Measurements from ENCODE around the gene LFNG. TPM values are rescaled to one million over a fixed set of nuclear protein-coding genes. Genes with fewer than 3 reads are reported as not detected.

The LFNG gene
- total RNA-seq, 1 donor from 2014 or later = 8.7 TPM

DNA sequence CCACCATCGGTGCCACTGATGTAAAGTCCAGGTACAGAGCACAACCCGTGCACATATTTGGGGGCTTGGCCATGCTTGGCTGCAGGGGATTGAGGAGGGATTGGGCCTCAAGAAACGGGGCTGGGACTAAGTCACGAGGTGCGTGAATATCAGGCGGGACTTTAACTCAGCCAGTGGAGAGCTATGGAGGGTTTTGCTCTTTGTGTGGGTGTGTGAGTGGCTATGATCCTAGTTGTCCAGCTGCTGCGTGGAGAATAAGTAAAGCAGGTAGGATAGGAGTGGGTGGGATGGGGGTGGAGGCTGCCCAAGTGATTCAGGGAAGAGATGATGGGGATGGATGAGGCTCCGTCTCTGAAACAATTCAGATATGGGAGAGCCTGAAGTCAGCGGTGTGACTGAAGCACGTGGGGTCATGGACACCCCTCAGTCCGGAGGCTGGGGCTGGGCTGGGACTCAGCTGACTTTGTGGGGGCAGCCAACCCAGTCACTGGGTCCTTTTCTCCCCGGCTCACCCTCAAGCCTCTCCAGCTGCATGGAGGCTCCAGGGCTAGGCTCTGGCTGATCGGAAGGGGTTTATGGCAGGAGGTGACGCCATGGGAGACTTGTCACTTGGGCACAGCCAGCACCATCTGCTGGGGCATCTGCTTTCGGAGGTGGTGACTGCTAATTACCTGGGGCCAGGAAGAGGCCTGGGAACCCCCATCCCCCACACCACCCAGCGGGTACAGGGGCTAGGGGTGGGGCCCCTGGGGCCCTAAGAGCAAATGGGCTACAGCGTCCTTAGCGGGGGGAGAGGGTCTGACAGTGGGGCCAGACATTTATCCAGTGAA lies 1.7 kb upstream of the LFNG start:
- DNase-seq = no peak

DNA sequence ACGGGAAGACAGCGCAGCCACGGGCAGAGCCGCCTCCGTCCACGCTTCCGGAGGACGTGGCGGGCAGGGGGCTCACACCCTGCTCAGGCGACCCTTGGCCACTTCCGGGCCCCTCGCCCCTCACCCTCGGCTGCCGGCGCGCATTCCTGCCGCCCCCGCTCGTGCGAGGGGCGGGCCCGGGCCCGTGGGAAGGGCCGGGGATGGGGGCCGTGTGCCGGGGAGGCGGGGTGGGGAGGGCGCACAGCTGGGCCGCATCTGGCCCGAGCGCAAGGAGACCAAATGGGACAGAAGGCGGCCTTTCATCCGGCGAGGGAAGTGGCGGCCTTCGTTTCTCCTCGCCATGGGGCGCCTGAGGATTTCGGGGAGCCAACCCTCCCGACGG lies 846 bp upstream of the LFNG start:
- DNase-seq = no peak

DNA sequence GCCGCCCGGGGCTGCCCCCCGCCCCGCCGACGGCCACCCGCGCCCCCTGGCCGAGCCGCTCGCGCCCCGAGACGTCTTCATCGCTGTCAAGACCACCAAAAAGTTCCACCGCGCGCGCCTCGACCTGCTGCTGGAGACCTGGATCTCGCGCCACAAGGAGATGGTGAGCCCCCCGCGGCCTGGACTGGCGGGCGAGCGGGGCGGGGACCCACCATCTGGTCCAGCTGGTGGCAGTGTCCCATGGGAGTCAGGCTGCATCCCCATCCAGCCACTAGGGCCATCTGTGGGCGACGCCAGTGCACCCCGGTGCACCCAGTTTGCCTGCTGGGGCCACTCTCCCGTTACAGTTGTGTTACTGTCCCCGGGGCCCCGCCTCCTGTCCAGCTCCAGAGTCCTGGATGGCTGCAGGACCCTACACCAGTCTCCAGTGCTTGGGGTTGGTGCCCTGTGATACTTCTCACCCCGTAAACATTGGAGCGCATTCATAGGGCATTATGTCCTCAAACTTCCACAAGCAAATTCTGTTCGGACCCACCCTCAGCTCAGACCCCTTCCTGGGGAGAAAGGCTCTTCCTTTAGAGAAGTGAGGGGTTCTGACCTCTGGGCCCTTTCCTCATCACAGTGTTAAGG lies 672 bp downstream of the LFNG start:
- no peak for DNase-seq

DNA sequence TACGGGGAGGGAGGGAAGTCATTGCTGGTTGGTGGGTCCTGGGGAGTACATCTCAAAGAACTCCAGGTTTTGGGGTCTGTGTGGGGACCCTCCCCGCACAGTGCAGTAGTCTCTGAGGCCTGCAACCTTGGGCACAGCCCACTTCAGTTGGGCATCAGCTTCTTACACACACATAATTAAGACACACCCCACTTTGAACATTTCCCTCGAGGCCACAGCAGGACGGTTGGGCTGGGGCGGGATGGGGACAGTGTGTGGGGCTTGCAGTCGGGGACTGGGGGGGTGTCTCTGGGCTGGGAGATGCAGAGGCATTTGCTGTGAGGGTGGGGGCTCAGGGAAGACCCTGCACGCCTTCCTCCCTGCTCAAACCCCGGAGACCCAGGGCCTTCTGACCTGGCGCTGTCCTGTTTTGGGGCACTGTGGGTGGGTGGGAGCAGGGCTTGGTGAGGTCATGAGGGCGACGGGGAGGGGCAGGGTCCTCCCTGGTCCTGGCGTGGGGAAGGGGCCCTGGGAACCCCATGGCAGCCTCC lies 1.3 kb downstream of the LFNG start:
- no peak for DNase-seq

DNA sequence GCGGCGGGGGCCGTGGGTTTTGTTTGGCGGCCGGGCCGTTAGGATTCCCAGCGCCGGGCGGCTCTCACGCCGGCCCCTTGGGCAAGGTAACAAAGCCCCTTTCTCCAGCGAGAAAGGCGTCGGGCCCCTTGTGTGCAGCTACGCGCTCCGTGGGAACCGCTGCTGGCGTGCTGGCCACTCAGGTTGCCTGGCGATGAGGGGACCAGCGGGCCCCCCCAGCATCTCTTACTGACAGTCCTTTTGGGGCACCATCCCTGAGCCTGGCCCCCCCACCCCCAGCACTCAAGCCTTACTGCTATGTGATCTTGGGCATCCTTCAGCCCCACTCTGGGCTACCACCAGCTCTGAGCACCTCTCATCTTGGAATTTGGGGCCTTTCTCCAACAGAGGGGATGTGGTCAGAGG lies 1.8 kb downstream of the LFNG start:
- DNase-seq = no peak

DNA sequence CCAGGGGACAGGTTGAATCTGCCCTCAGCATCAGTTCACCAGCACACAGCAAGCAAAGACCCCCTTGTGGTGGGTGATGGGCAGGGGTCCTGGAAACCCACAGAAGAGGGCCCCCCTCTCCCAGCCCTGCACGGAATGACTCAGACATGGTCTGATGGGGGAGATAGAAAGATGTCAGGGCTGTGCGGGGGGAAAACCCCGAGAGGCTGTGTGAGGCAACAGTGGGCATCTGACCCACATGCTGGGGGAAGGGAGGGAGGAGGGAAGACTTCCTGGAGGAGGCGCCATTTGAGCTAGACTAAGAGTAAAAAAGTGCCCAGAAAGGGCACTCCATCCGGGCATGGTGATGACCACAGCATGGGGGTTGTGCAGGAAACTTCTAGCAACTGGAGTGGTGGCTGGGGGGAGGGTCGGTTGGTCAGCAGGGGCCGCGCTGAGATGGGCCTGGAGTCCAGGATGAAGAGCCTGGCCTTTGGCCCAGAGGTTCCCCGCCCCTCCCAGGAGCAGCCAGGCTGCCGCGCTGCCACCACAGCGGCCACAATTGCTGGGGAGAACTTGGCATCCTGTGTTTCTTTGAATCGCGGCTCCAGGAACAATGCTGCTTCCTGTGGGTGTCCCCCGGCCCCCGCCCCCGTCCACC lies 2.5 kb downstream of the LFNG start:
- DNase-seq = no peak

DNA sequence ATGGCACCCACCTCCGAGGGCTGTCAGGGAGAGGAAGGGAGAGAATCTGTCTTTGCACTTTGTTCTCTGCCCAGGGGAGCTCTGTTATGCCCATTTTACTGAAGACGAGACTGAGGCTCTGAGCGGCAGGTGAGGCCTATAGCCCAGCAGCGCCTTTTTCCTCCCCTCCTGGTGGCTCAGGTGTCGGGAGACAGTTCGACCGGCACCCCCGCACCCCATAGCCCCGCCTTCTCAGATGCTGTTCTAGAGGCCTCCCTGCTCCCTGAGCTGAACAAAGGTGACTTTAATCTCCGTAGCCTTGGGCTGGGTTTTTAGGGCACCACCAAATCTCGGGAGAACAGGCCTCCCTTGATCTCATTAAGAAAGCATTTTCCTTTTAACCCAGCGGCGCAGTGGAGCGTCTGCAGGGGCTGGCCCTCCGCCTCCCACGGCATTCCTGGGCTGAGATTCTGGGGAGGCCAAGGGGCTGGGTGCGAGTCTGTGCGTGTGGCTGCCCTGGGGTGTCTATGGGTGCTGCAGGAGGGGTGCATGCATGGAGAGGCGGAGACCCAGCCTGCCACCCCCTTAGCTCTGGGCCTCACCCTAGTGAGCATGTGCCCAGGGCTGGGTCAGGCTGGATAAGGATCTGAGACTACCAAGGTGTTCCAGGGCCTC lies 3.3 kb downstream of the LFNG start:
- no peak for DNase-seq

DNA sequence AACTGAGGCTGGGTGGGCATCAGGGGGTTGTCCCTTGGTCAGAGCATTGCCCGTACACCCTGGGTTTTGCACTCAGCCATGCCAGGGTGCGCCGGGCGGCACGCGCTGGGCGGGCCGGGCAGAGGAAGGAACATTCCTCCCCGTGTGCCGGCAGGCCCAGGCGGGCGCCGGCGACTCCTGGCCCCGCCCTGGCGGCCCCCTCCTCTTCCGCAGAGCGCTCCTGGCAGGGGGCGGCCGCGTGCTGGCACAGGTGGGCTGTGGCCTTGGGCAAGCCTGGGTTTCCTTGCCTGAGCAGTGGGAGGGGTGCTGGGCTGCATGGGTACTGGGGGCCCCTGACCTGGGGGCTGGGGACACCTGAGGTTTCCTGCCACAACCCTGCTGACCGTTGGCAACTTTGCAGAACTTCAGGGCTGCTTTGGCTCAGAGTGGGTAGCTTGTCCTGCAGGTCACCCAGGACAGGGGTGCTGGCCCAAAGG lies 3.9 kb downstream of the LFNG start:
- no peak for DNase-seq

DNA sequence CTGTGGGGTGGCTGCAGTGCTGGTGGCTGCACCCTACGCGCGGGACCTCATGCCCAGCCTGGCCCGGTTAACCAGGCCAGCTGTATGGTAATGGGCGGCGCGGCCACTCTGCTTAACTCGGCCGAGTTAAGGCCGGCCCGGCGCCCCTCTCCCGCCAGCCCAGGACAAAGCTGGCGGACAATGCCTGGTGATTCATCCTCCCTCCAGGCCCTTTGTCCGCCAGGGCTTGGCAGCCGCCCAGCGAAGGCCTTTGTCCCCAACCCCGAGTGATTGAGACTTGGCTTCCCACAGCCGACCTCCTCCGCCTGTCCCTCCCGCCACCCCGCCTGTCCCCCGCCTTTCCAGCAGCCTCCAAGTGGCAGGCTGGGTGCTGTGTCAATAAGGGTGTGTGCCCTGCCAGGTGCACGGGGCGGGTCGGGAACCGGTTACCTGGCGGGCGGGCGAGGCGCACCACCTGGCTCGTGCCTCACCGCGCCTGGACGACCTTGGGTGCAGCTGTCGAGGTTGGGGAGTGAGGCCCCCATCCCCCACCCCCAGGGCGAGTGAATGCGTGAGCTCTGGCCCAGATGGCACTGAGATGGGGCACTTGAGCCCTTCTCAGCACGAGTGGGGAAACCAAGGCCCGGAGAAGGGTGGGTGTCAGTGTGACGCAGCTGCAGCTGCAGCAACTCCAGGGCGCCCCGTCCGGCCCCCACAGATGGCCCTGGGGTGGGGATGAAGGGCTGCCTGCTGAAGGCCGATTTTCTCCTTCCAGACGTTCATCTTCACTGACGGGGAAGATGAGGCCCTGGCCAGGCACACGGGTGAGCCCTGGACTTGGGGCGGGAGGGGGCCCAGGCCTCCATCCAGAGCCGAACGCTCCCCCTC lies 4.6 kb downstream of the LFNG start:
- DNase-seq = peak; percentile 80

DNA sequence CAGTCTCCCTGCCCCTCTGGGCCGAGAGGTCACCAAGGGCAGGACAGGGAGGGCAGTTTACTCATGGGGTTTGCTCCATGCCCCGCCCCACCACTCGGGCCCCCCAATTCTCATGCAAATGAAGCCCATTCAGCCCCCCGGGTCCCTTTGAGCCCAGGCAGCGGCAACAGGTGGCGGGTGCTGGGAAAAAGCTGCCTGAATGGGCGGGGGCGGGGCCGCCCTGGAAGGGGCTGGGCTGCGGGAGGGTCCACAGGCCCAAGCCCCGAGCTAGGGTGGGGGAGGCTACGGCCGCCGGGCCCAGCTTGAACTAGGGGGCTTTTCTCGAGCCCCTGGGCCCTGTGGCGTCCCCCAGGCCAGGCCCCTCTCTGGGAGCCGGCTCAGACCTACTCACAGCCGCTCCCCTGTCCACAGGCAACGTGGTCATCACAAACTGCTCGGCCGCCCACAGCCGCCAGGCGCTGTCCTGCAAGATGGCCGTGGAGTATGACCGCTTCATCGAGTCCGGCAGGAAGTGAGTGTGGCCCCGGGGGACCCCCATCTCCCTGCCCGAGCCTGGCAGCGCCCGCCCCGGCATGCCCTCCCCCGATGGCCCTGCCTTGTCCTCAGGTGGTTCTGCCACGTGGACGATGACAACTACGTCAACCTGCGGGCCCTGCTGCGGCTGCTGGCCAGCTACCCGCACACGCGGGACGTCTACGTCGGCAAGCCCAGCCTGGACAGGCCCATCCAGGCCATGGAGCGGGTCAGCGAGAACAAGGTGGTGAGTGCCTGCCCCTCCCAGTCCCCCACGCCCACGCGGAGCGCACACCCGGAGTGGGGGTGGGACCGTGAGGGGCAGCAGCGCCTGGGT lies 5.5 kb downstream of the LFNG start:
- DNase-seq = no peak

DNA sequence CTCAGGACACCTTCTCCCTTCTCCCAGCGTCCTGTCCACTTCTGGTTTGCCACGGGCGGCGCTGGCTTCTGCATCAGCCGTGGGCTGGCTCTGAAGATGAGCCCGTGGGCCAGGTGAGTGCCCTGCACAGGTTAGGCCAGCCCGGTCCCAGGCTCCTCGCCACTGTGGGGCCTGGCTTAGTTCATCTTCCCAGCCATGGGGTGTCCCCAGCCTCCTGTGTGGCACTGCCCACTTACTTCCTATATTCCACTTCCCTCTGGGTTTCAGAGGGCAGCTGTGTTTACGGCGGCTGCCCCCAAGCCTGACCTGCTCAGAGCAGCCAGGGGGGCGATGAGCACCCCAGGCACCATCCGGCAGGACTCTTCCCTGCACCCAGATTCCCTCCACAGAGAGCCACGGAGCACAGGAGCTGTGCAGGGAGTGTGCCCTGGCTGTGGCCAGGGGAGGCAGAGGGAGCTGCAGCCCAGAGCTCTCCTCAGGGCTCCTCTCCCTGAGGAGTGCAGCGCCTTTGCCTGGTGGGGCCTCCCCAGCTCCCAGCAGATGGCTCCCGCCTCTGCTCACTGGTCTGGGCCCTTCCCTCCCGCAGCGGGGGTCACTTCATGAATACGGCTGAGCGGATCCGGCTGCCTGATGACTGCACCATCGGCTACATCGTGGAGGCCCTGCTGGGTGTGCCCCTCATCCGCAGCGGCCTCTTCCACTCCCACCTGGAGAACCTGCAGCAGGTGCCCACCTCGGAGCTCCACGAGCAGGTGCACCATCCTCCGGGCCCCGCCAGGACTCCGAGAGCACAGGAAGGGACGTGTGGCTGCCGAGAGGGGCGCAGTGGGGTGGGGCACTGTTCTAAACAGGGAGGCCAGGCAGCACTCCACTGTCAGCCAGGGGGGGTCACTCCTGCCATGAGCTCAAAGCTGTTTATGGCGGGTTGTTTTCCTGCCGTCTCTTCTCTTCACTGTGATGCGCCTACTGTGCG lies 6.4 kb downstream of the LFNG start:
- no peak for DNase-seq

DNA sequence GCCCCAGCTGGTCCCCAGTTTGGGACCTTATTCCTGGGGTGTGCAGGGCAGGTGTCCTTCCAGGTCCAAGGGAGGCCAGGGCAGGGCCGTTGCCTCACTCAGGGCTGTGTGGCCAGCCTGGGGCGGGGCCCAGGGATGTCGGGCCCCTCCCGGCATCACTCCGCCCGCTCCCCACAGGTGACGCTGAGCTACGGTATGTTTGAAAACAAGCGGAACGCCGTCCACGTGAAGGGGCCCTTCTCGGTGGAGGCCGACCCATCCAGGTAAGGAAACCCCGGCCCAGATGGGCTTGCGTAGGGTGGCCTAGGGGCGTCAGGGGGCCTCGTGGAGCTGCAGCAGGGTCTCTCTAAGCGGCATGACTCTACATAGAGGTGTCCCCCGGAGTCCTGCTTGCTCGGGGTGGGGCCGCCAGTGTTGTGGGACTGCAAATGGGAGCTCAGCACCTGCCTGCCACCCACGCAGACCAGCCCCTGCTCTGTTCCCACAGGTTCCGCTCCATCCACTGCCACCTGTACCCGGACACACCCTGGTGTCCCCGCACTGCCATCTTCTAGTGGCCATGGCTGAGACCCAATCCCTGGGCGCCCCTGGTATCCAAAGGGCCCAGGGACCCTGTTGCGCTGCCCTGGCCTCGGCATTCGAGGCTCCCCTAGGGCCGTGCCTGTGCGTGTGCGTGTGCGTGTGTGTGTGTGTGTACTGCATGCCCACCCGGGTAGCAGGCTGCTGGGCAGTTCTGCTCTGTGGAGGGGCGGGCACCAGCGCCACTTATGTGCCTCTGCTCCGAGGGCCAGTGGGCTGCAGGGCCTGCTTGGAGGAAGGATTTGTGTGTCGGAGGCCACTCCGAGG lies 7.3 kb downstream of the LFNG start:
- no peak for DNase-seq

DNA sequence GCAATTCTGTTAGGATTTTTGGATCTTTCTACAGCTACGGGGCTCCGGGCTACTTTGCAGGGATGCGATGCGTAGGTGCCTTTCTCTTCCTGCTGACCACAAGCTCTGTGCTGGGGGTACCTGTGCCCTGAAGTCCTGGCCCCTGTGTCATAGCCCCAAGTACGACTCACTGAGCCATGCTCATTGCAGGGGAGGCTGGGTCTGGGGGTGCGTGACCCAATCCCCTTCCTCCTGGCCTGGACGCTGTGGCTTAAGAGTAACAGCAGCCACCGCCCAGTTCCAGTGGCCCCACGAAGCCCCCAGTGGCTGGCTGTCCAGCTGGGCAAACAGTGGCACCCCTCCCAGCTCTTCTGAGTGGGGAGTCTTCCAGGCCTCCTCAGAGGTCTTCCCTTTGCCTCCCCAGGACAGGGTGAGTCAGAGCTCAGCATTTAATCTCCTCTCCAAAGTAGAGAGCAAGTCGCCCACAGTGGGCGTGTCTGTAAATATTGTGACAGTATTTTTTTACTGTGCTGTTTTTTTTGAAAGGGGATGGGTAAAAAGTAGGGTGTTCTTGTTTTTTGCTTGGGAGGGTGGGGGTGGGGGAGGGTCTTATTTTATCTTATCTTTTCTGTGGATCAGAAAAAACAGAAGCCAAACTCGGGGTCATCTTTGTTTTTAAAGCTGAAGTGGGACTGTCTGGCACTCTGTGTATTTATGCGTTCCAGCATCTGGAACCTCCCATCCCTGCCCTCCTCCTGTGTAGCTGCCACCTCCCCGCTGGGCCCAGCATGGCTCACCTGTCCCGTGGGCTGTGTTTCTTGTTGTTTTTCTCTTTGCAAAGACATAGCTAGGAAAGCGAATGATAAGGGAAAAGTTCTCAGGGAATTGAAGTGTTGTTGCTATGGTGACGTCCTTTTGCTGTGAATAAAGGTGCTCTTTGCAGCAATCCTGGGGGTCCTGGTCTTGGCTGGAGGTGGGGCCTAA lies 8.2 kb downstream of the LFNG start:
- no peak for DNase-seq

DNA sequence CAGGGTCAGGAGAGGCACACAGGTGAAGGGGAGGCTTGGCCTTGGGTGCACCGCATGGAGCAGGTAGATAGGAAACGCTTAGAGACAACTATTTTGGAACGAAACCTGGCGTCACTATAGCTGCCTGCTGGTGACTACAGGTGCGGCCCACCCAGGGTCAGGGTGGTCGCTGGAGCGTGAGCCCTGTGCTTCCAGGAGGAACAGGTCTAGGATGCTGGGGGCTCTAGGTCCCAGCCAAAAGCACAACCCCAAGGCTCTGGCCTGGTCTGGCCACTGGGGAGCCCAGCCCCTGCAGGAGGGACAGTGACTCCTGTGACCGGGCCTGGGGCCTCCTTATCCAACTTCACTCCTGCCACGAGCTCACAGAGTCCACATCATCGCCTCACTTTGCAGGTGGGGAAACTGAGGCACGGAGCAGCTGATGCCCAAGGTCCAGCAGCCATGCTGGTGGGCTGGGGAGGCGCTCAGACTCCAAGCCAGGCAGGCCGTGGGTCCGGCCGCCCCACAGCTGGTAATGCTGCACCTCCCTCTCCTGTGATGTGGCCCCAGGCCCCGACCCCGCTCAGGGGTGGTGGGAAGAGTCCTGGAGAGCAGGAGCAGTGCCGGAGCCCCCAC lies 9.0 kb downstream of the LFNG start:
- DNase-seq = no peak

DNA sequence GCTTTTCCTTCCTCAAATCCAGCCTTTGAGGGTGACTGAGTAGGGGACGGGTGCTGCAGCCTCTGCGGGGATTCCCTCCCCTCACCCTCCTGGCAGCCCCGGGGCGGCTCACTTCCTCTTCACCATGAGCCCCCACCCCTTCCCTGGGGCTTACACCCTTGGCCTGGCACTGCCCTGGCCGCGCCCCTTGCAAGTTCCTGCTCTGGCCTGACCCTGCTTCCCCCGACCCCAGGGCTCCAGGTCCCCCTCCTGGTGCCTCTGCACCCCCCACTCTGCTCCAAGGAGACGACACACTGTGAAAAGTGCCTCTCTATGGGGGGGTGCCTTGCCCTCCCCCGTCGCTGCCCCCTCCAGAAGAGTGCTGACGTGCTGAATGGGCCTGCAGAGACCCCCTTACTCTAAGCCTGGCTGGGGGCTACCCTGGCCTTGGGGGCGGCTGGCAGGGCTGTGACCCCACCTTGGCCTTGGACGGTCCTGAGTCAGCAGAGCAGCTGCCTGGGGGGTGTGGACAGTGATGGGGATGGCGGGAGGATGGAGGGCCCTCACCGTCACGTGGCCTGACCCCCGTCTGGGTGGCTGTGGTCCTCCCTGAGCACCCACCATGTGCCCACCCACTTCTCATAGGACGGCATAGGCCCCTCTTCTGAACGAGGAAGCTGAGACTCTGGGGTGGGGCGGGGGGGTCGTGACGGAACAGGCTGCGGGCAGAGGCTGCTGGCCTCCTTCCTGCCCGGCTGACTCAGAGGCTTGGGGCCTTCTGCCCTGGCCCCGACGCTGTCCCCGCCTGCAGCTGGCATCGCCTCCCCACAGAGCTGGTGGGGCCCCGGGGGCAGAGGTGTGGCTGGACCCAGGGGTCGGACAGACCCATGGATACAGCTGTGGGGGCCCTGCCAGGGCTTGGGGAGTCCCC lies 9.8 kb downstream of the LFNG start:
- no peak for DNase-seq
